Measurements from ENCODE around the gene SMAD5.

Gene SMAD5

DNA sequence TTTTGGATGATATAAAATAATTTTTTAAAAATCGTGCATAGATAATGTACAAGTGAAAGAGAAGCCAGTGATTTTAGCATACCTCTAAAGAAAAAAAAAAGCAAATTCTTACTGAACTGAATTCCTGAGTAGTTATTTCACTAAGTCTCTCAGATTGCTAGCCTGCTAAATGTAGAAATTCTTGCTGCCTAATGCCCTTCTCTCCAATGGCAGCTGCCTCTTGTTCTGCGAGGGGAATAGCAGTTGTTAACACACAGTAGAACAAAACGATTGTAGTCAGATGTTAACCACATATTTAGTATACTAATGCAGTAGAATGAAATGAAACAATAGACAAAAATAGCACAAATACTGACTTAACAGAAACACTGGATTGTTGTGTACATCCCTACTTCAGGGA, 26.8 kb downstream of the SMAD5 start:
- DNase-seq: no peak

DNA sequence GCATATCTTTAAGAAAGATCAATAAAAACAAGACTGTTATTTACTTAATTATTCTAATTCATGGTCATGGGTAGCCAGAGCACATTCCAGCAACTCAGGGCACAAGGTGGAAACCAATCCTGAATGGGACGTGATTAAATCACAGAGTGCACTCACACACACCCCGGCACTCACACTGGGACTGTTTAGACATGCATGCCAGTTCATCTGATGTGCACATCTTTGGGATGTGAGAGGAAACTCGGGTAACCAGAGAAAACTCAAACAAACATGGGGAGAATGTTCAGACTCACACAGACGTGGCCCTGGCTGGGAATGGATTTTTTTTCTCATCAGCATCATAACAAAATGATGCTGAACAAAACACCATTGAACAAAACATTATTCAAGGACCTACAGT, 29.4 kb downstream of the SMAD5 start:
- DNase-seq: no peak

DNA sequence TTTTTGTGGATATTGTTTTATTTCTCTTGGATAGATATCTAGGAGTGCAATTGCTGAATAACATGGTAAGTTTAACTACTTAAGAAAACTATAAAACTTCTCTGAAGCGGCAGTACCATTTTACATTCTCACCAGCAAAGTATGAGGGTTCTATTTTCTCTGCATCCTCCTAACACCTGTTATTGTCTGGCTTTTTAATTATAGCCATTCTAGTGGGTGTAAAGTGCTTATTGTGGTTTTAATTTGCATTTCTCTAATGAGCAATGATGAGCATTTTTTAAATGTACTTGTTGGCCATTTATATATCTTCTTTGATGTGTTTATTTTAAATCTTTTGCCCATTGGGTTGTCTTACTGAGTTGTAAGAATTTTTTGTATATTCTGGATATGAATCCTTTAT, 31.6 kb downstream of the SMAD5 start:
- no peak for DNase-seq

DNA sequence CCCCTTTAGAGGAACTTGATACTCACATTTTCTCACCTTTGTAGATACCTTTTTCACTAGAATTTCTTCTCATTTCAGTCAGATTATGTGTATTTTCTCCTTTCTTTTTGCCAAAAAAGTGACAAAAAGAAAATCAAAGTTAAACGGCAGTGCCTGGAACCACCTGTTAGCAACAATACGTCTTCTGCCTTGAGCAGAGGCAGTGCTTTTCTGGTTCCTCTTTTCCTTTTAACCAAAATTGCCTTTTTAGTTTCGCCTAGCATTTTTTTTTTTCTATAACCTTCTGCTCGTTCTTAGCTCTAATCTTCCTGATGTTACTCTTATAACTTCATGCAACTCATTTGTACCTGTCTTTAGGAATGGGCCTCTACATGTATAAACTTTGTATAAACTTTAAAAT, 34.3 kb downstream of the SMAD5 start:
- no peak for DNase-seq

DNA sequence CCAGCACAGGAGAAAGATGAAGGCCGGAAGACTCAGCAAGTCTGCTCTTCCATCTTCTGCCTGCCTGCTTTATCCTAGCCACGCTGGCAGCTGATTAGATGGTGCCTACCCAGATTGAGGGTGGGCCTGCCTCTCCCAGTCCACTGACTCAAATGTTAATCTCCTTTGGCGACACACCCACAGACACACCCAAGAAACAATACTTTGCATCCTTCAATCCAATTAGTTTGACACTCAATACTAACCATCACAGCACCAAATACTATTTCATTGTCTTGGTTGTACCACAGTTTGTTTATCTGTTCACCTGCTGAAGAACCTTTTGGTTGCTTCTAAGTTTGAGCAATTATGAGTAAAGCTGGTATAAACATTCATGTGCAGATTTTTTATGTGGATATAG, 36.6 kb downstream of the SMAD5 start:
- DNase-seq: no peak

DNA sequence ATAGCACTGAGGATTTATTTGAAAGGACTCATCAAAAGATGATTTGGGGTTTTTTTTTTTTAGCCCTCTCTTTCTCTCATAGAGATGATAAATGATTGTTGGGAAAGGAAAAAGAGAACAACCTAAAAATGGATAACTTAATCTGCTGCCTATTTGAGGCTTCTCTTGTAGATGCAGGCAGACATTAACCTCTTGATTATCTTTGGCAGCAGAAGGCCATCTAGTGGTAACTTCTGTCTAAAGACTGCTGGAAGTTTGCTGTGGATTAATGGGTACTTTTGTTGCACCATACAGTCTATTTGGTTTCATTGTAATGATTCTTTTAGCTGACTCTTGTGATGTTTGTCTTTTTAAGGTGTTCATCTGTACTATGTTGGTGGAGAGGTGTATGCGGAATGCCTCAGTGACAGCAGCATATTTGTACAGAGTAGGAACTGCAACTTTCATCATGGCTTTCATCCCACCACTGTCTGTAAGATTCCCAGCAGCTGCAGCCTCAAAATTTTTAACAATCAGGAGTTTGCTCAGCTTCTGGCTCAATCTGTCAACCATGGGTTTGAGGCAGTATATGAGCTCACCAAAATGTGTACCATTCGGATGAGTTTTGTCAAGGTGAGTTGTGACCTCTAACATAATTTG, 41.5 kb downstream of the SMAD5 start:
- DNase-seq: peak; percentile 41

DNA sequence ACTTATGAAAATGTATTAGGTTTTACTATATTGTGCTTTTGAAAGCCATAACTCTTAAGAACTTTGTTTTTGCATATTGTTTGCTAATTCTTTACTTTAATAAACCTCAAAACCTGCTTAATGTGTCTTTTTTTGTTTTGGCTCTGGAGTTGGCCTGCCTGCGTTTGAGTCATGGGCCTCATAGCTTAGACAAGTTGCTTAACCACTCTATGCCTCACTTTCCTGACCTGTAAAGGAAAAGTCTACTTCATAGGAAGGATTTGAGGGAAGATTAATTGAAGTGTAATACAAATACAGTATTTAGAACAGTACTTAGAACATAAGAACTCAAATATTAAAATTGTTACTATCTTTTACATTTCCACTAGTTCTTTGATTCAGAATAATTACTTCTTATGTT, 50.0 kb downstream of the SMAD5 start:
- DNase-seq: no peak

DNA sequence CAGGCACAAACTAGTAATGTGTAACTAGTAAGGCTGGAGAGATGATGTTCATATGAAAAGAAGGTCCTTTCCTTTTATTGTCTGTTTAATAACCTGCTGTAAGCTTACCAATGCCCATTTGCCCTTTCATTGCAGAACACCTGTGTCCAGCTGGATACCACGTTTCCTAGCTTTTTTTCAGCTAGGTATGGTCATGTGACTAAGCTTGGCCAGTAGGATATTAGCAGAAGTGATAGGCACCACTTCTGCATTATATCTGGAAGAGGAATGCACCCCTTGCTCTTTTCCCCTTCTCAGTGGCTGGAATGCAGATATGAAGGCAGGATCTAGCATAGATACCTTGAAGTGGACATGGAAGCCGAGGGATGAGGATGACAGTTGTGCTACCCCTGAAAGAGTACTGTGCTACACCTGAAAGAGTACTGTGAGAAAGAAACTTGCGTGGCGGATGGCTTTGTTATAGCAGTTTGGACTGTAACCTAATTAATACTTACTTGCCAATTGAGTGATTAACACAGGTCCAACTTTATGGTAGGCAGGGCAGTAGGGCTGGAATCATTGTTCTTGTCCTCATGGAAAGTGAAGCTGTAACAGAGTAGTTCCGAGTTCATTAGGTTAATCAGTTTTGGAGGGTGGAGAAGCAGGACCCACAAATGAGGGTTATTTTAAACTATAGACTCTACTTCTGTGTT, 53.5 kb downstream of the SMAD5 start:
- DNase-seq: no peak

DNA sequence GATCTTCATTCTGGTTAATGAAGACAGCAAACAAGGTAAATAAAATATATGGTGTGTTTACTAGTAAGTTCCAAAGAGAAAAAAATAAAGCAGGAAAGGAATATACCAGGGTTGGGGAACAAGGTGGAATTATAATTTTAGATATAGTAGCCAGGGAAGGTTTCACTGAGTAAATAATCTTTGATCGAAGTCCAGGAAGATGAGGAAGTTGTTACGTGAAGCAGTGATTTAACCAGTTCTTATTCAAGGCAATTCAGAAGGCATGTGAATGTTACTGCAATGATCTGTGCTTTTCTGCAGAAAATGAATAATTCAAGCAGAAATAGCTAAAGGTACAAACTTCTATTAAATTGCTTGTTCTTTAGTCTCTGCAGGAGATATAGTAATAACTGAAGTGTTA, 54.2 kb downstream of the SMAD5 start:
- no peak for DNase-seq

DNA sequence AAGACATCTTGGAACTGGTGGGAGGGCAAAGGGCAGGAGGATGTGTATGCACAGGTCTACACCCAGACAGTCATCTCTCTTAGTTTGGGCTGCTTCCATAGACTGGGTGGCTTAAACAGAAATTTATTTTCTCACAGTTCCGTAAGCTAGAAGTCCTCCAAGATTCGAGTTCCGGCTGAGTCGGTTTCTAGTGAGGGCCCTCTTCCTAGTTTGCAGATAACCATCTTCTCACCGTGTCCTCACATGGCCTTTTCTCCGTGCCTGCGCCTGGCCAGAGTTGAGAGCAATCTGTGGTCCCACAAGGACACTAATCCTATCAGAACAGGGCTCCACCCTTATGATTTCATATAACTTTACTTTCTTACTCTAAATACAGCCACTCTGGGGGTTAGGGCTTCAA, 56.2 kb downstream of the SMAD5 start:
- DNase-seq: no peak

DNA sequence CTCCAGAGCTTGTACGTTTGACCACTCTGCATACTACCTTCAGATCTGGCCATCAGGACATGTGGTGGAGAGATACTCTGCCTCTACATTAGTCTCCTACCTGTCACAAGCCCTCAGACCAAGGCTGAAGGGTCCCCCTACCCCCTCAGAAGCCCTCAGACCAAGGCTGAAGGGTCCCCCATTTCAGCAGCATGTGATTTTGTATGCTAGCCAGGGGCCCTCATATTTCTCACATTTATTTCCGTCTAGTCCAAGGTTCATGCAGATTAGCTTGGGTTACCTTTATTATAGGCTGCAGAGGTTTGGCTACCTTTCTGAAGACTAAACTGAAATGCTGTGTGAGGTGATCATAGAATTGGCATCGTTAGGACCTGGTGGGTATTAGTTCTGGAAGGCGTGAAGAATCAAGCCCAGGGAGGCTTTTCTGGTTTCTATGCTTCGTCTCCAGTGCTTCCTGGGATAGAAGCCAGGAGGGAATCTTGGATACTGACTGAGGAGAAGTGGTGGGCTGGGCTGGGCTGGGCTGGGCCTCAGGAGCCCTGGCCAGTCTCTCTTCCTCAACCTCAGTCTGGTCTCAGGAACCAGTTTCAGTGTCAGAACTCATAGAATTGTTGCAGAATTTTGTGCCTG, 57.6 kb downstream of the SMAD5 start:
- no peak for DNase-seq

DNA sequence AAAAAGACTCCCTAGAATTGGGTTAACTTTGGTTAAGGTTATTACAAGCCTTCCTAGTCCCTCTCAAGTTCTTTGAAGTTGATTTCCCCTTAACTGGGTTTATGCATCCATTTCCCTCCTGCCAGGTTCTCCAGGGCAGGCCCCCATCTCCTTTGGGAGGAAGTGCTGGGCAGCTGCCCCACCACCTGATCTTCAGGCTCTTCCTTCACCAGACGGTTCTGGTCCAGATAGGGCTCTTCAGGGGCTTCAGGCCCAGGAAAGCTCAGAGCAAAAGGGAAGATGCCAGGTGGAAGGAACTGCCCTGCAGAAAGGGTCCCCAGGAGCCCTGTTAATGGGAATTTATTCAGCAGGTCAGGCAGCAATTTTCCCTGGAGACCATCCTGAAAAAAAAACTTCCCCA, 58.3 kb downstream of the SMAD5 start:
- DNase-seq: no peak

DNA sequence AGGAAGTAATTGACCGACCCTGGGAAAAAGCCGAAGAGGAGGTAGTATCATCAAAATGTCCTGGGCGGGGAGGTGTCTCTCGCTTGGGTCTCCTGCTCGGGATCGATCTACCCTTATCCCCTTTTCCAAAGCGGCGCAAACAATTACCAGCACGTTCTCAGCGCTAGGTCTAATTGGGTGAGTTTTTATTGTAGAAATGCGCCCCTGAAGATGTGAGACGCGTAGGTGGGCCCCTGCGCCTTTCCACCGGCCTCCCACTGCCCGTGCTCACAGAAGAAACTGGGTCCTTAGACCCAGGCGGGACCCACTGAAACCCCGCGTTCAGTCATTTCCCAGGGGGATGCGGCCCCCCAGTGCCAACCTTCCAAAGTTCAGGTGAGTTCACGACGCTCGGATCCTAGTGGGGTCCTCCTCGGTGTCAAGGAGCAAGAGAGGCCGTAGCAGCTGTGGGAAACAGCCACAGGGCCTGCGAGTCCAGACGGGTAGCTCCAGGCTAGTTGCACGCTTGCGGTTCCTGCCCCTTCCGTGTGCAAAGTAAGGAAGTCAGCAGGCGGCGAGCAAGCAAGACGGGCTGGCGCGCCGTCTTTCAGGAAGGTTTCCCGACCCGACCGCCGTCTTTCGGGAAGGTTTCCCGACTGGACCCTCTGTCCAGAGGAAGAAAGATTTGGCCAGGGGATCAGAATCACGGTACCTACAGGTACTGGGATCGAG, 58.8 kb downstream of the SMAD5 start:
- DNase-seq: no peak

DNA sequence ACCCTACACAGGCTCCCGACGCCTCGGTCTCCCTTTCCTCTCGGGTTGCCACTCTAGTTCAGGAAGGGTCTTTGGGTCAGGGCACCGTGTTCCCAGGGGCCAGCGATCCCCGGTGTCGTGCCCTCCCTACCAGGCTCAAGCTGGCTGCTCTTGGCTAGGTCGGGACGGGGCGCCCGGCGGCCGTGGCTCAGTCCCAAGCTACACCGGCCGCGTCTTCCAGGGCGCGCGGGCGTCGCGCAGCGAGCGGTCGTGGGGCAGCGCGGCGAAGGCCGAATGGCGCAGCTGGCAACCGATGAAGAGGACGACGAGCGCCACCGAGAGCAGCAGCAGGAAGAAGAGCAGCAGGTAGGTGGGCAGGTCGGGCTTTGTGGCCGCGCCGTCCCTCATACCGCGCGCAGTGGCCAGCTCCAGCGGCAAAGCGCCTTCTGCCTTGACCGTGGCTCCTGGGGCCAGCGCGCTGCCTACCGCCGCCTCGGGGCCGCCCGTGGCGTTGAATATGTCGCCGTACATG, 59.4 kb downstream of the SMAD5 start:
- DNase-seq: no peak

DNA sequence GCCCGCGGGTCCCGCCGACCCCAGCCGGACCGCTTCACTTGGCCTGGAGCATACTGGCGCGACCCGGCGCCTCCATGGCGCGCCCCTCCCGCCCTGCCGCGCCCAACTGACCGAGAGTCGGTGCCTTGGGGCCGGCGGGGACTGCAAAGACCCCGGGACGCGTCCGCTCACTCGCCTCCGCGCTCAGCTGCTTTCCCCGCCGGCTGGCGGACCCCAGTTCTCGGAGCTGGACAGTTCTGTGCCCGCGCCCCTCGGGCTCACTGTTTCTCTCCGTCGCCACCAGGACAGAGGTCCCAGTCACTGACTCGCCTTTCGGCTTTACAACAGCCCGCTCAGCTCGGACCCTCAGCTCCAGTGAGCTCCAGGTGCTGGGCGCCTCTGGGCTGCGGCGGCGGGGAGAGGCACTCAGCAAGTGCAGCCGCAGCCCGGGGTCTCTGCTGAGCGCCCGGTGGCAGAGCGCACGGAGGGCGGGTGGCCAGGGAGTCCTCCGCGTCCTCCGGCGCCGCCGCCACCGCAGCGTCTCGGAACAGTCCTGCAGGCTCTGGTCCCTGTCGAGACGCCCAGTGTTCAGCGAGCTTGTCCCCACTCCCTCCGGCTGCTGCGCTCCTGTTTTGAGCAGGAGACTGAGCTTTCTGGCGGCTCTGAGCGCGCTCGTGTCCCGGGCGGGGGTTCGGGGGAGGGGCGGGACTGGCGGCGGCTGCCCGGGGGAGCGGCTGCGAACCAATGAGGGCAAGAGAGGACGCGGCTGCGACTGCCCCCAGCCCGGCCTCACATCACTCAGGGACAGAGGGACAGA, 60.1 kb downstream of the SMAD5 start, which contains the start of gene SMIM32:
Gene SMIM32, minus strand, starts transcription at position 637 of the 796 bp plus-strand sequence. CDS start 638 bp downstream, outside the sequence.
- DNase-seq: no peak

DNA sequence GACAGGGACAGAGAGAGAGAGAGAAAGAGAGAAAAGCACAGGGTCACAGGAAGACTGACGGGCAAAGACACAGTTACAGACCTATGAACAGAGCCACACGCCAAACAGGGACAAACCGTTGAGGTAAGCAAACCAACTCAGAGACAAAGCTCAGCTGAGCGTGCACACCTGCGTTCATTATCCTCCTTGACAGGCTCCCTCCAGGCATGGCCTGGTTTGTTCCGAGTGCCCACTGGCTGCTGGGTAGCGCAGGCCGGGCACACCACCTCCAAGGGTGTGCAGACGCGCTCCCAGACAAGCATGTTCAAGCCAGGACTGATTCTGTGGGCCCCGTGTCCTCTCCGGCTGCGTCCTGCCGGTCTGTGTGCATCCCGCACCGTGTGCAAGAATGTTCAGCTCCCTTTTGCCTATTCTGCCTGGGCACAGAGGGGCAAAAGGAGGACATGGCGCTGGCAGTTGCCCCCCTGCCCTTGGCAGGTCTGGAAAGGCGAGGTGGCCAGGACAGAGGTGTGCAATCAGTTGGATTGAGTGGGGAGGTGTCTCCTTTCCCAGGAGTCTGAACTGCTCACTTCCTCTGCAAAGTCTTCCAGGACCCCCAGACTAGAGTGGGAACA, 60.8 kb downstream of the SMAD5 start:
- no peak for DNase-seq

DNA sequence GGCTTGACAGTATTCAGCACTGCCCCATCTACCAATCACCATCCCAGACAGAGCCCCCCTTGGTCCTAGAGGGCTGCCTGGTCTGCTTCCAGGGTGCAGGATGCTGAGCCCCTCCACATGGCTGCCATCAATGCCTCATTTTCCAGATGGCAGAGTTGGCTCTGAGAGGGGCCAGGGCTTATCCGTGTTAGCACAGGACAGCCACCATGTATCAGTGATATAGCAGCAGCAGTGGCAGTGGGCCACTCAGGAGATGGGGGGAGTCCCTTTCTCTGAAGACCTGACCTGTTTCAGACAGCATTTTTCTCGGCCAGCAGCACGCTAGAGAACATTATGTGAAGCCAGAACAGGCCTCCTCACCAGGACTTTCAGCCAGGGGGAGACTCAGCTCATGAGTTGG, 61.9 kb downstream of the SMAD5 start:
- no peak for DNase-seq

DNA sequence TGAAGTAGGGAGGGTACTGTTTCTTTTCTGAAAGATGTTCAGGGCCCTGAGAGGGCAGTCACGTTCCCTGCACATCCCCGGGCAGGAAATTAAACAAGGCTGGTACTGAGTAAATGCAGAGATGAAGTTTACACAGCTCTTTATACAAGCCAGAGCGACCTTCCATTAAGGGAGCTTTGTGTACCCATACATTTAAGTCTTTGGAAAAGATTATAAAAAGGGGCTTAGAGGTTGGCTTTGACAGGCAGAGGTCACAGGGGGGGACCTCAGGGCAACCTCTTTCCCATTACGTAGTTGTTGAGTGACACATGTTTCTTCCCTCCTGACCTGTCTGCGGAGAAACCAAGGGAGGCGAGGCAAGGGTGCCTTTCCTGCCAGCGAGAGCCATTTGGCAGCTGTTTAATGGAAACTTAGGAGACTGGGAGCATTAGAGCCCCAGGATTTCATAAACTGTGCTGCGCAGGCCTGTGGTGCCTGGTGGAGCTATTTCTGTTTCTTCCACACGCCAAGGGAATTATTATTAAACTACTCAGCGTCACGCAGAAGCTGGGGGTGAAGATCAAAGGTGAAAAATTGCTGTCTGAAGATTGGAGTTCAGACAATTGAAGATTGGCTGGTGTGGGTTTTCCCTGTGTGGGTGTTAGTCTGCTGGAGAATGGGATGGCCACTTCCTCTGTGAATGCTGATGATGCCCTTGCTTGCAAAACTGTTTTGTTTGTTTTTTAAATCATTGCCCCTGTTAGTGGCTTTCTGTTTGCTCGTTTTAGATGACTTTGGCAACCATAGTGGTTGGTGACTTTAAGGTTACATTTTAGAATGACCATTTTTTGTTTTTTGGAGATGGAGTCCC, 63.6 kb downstream of the SMAD5 start:
- no peak for DNase-seq

DNA sequence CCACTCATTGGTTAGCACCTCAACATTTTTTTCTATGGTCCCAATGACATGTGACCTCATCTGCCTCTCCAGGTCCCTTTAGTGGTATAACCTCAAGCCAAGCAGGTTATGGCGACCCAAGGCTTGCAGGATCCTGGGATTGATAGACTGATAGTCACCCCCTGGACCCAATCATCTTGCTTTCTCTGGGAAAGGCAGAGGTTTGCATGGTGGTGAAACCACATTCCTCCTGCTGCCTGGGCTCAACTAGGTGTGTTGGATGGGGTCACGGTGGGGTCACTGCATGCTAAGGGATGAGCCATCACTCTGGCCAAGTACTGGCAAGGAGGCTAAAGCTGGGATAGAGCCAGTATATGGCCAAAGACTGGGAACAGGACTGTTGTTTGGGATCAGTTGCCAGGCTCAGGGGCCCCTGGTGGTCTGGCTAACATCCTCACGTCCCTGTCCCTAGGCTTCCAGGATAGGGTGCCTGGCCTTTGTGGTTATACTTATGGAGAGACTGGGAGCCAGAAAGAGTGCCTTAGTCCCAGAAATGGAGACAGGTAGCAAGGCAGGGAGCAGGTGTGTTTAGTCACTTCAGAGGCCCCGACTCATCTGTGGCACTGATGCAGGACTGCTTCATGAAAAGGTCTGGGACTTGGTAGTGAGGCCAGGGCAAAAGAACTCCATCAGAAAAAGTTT, 65.0 kb downstream of the SMAD5 start:
- DNase-seq: no peak

DNA sequence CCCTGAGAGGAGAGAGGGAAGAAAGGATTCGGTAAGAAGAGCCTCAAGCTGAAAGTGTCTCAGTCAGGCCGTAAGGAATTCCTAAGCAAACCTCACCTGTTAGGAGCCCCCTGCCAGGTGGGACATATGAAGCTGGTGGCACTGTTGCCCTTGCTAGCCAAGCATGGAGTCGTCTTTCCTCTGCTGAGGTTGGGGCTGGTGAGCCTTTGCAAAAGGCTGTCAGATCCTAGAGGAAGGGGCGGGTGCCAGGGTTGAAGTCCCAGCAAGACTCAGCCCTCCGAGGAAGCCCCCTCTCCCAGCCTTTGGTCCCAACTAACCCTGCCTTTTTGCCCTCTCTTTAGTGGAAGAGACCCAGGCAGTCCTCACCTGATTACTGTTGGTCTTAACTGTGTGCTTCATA, 65.8 kb downstream of the SMAD5 start:
- no peak for DNase-seq

DNA sequence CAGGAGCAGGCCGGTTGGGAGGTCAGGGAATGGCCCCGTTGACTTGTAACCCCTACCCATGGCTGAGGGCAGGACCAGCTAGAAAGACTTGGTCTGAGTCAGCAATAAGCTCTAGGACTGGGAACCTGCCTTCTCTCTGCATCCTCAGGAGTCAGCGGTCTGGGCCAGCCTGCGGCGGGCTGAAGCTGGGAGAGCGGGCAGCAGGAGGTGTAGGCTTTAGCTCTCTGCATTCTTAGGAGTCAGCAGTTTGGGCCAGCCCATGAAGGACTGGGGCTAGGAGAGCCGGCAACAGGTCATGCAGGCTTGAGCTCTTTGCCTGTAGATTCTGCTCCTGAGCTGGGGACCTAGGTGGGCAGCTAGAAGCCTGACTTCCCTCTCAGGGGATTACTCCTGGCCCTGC, 66.8 kb downstream of the SMAD5 start:
- no peak for DNase-seq
